HL-60/S4 treated with phorbol 12-myristate 13-acetate at 8.2 ng/mL for 4 days and 3 days (cell line): ENCODE measurements around the gene IQGAP2.
"Not testable (repeated sequence)": the region's sequence is repeated elsewhere in the genome, so short reads cannot be mapped to it uniquely, and the experiment has no call there.

Experiments
- in situ Hi-C: fragments of 300-500 bp; cut with MboI; formaldehyde crosslinking; loops from 2 replicates; pipeline ENCODE4 v1.15.0; 2022; ENCODE audit warnings: low sequenced_read_pairs

IQGAP2 gene

GRCh38 chr5:76497986-76498717 is 95.1 kb downstream of the IQGAP2 start:
- in situ Hi-C loops = no loop called here

- in situ Hi-C loops = no loop called here
These were observed 96.5 kb downstream of the IQGAP2 start for GRCh38 chr5:76499507-76500161.

GRCh38 chr5:76500633-76501393 is 97.7 kb downstream of the IQGAP2 start:
- in situ Hi-C loops = no loop called here

- in situ Hi-C loops = no loop called here
These were observed 100.8 kb downstream of the IQGAP2 start for GRCh38 chr5:76503929-76504328.

DNA sequence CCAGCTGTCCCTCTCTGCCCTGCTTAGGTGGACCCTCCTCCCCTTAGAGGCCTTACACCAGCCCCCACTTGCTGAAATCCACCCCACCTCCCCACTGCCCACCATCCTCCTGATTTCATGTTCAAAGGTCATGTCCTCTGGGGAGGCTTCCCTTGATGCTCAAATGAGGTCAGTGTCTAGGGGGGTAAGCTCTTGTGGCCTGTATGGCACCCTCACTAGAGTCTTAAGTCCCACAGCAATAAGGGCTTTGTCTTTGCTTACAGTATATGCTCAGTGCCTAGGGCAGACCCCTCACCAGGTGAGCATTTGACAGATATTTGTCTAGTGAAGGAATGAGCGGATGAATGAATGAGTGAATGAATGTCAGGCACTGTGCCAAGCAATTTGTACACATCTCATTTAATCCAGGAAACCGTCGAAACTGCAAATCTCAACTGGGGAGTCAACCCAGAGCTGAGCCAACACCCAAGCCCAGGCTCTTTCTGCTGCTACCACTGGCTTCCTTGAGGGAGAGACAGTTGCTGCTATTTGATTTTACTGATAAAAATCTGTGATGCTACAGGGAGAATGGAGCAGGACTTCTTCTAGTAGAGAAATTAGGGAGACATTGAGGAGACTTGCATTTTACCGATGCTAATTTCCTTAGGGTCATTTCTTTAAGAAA is 101.9 kb downstream of the IQGAP2 start:
- in situ Hi-C loops = no loop called here

DNA sequence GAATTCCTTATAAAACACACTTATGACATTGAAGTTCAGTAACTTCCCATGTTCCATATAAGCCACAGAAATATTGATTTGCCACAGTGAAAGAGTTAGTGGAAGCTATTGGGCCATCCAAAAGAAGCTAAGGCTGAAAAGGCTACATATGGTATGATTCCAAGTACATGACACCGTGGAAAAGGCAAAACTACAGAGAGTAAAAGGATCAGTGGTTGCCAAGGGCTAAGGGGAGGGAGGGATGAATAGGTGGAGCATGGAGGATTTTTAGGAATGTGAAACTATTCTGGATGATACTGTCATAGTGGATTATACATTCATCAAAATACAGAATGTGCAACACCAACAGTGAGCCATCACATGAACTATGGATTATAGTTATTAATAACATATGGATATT is 110.4 kb downstream of the IQGAP2 start:
- in situ Hi-C loops = no loop called here

DNA sequence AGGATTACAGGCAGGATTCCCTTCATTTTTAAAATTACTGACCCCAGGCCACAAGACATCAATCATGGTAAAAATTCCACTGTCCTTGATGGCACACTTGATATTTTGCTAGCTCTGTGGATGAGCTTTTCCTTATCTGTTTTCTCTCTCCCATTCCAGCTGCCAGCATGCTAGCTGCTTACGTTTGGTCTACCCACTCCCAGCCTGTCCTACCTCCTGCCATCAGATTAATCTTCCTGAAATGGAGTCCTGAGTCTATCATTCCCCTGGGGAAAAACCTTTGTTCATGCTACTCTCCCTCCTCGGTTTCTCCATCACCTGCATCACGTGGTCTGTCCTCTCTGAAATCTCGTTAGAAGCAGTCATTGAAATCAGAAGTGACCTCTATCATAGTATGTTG is 111.2 kb downstream of the IQGAP2 start:
- in situ Hi-C loops = no loop called here

GRCh38 chr5:76514713-76515112 is 111.6 kb downstream of the IQGAP2 start:
- in situ Hi-C loops = no loop called here

GRCh38 chr5:76517334-76517733 is 114.2 kb downstream of the IQGAP2 start:
- in situ Hi-C loops = no loop called here

DNA sequence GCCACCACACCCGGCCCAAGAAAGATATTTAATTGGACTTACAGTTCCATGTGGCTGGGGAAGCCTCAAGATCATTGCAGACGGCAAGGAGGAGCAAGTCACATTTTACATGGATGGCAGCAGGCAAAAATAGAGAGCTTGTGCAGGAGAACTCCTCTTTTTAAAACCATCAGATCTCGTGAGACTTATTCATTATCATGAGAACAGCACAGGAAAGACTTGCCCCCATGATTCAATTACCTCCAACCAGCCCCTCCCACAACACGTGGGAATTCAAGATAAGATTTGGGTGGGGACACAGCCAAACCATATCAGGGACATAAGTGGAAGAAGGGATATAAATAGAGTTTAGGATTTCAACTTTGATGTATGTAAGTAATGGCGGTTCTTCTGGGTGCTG is 115.2 kb downstream of the IQGAP2 start:
- in situ Hi-C loops = not testable (repeated sequence)

DNA sequence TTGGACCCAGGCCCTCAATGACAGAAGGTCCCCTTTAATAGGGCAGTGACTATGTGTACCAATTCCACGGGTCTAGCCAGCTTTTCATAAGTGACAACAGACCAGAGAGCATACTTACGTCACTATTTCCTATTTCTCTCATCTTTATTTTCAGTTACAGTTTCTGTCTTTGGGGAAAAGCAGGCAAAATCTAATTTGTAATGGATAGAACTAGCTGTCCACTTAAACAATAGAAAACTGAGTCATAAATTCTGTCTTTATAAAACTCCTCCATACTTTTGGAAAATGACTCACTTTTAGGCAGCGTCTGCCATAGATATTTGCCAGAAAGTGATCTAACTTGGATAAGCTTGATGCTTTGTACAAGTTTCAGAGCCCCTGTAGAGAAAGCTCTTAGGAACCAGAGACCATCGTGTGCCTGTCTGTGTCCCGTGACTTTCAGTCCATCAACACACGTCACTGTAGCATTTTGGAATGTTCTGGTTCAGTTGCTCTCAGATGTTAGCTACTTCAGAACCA is 118.2 kb downstream of the IQGAP2 start:
- in situ Hi-C loops = no loop called here

DNA sequence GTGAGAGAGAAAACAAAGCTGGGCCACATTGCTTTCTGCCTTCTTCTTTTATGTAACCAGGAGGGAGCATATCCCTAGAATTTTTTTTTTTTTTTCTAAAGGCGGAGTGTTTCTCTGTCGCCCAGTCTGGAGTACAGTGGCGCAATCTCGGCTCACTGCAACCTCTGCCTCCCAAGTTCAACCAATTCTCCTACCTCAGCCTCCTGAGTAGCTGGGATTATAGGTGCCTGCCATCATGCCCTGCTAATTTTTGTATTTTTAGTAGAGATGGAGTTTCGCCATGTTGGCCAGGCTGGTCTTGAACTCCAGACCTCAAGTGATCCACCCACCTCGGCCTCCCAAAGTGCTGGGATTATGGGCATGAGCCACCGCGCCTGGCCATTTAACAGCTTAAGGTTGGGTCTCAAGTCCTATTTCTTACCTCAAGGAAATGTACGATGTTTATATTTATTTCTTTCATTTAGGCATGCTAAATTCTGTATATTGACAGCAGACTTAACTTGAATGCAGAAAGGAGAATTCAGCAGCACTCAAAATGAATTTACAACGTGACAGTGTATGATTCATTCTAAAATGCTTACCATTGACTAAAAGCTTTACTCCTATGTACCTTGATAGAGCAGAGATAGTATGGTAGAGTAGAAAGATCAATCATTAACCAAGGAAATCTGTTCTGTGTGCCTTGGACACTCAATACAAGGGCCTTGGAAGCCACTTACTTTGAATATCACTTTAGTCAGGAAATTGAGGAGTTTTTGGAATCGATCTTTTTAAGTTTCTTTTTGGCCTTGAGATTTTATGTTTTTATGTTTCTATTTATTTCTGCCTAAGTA is 119.2 kb downstream of the IQGAP2 start:
- in situ Hi-C loops = no loop called here

- in situ Hi-C loops = no loop called here
These were observed 121.2 kb downstream of the IQGAP2 start for GRCh38 chr5:76524101-76524835.

DNA sequence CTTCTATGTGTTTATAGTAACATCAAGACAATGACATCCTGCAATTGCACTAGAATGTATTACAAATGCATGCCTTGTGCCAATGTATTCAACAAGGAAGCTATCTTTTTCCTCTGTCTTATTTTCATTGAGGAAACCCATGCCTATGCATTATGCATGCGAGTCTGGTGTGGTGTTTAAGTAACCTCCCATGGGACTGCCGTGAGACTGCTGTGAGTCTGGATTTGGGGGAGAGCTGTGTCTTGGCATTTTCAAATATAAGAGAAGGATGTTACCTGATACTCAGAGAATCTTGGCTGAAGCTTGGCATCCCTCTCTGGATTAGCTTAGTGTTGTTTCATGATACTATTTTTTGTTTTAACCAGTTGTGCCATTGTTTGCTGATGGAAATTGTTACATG is 121.8 kb downstream of the IQGAP2 start:
- in situ Hi-C loops = no loop called here

- in situ Hi-C loops = no loop called here
These were observed 122.9 kb downstream of the IQGAP2 start for GRCh38 chr5:76525956-76526355.

DNA sequence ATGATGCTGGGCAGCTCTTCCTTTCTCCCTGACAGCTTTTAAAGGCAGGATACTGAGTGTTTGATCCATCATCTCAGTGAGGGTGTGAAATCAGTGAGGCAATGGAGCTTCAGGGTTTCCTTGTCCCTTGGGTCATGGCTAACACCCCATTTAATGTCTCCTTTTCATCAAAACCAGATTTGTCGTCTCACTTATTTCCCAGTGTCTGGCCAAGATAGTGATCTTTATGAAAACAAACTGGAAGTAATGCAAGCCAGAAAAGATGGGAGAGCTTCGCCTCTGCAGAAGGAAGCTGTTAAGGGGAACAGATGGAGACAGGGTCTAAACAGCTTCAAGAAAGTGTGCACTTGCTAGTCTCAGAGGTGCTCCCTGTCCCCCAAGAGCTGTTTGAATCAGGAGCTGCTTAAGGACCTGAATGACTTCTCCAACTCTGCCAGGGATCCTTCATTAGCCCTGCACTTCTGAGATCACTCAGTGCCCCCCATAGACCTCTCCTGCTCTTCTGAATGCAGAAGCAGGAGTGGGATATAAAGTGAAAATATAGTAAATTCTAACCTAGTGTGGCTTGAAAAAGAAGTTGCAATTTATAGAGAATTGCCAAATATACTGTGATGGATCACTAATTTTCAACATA is 124.0 kb downstream of the IQGAP2 start:
- in situ Hi-C loops = no loop called here

DNA sequence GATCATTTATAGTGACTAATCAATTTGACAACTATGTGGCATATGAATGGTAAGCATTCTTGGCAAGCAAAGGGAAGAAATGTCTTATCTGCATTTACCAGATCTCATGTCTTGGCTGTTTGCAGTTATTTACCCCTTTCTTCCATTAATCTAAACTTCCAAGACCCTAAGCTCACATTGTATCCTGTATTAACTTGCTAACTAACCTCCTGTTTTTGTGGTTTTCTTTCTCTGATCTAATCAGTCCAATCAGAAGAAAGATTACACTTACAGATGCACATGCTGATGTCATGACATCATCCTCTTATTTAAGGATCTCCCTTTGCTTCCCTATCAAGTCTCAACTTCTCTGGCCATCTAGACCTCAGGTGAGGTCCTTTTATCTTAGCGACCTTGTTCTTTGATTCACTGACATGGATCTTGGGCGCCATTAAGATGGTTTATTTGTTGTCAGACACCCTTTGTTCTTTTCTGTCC is 124.6 kb downstream of the IQGAP2 start:
- in situ Hi-C loops = no loop called here

DNA sequence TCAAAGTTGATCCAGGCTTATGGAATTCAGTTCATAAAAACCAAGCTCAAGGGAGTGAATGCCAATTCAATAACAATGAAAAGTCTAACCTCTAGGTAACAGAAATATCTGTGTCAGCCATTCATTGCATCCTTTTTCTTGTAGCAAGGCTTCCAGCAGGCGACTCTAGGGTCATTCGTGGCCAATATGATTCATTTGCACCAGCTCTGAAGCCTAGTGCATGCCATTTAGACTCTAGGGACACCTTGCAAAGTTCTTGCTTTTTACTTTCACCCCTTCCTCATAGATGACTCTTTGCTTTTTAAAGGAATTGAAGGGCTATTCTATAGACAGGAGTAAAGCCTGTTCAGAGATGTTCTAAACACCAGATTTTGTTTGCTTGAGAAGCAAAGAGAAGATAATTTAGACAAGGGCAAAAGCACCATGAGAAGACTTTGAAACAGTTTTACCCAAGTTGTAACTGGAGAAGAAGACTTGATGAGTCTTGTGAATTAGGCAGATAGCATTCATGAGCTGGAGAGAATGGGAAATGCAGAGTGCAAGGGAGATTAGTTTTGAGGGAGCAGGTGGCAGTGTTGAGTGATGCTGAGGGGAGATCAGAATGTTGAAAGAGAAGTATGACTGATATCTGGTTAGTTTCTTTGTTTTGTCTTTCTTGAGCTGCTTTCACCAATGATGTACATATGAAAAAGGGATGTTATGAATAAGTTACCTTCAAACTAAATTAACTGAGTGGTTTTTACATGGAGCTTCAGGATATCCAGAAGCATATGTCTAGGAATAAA is 125.7 kb downstream of the IQGAP2 start:
- in situ Hi-C loops = no loop called here
